Pancreas (tissue), 10 donors: ENCODE results near the gene ZBTB18. TPM values are rescaled to one million over a fixed set of nuclear protein-coding genes. Genes with fewer than 3 reads are reported as not detected.

Source experiments
- ATAC-seq, 4 donors: fragments of 200-7000 bp; cut with Tn5 transposase; one replicate each; pipeline versions ENCODE4 v1.8.0 to v1.9.1; 2020; ENCODE audit warnings: mild to moderate bottlenecking in 4 of 4, moderate library complexity in 4 of 4
- DNase-seq, 6 donors: peaks; one replicate each; pipeline ENCODE4 v3.0.0-alpha.2; 2020
- FAIRE-seq: peaks from 2 replicates; lab custom pipeline; 2012; peaks lifted over from hg19 to GRCh38; lab: Jason Lieb, UNC
- H3K27ac ChIP-seq, 4 donors: fragments of 200-600 bp; sonication (generic); 1 replicate in 3 of 4; 2 replicates in 1 of 4; pipeline versions ENCODE4 v1.5.0 to v1.8.0; 2020
- H3K27me3 ChIP-seq, 4 donors: fragments of 200-600 bp; one replicate each; pipeline ENCODE4 v1.8.0; 2021
- H3K36me3 ChIP-seq, 3 donors: fragments of 200-600 bp; sonication (generic) in 1 of 3; one replicate each; pipeline versions ENCODE4 v1.5.0 to v1.8.0; 2020 to 2021
- H3K4me1 ChIP-seq, 3 donors: fragments of 200-600 bp; one replicate each; pipeline ENCODE4 v1.8.0; 2021
- H3K4me3 ChIP-seq, 4 donors: fragments of 200-600 bp; sonication (generic) in 2 of 4; one replicate each; pipeline versions ENCODE4 v1.5.0 to v1.8.0; 2020 to 2021
- H3K9me3 ChIP-seq, 4 donors: fragments of 200-600 bp; one replicate each; pipeline ENCODE4 v1.8.0; 2021
- WGBS, 2 donors: extraction: QIAGEN DNeasy Blood & Tissue Kit; methylation state at CpG; one replicate each; pipeline ENCODE4 v1.1.7; 2013; 5-methylcytosine and 5-hydroxymethylcytosine counted together
- intact Hi-C, 3 donors: fragments of 100-400 bp; cut with DNase I; formaldehyde crosslinking; loops; one replicate each; pipeline versions ENCODE4 v1.11.1 to v1.14.2; 2022
- polyA plus RNA-seq, 2 donors: library from polyadenylated mRNA; stranded (reverse); fragments of 200-250 nt; gene quantifications; one replicate each; pipeline ENCODE4 v1.2.3, GENCODE V29; 2013
- total RNA-seq, 6 donors: library from RNA; stranded (reverse); fragmentation: NEBNext Ultra II Directional in 4 of 6; extraction: Animal tissue kit (Norgen Biotek cat#: 25700) in 4 of 6; gene quantifications; one replicate each; pipeline versions ENCODE4 v1.2.1 to v1.2.4, GENCODE V29; 2021 to 2023
- TF ChIP-seq, protein P1 (sequence below), 4 donors: fragments of 200-600 bp; sonication (generic) in 3 of 4; IDR thresholded peaks; one replicate each; pipeline versions ENCODE4 v1.5.0 to v1.8.0; 2021; ENCODE audit warnings: antibody characterized with exemption in 4 of 4
- donor health status: healthy with polysubstance abuse.
- donor health status: DM: no; HTN: no; CAD: no; lungs with moderate emphysema.
- donor health status: DM: no; HTN: no; CAD: no.
- donor health status: control.
- donor health status: control.
- donor health status: Bipolar disorder and iron deficiency.
- donor health status: DM: yes; HTN: yes; CAD: no.
- donor health status: DM: no; HTN: no; CAD: no.
- donor health status: DM: no; HTN: no; CAD: no.
- donor health status: DM: yes; HTN: yes; CAD: no.

ZBTB18 gene
- total and polyA plus RNA-seq, 8 donors, result 12.8 to 18.5 (median 14.5) TPM

DNA sequence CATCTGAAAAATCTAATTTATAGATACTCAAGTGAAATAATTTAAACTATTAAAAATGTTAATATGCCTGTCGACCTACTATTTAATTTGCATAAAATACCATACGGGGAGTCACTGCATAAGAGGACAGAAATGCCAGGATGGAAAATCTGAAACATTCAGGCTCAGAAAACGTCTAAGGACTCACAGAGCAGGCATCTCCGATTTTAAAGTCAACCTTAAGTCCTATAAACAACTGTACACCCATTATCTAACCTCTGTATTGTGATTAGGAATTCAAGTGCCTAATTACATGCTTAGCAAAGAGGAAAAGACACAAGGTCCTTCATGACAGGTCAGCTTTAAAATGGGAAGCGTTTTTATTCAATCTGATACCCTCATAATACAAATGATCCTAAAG is 49.2 kb downstream of the ZBTB18 start:
- no peaks in the 10 kb centered on the region for H3K36me3 ChIP-seq
- no peak overlapping the region for H3K27ac ChIP-seq
- H3K9me3 ChIP-seq, result no peaks in the 10 kb centered on the region
- intact Hi-C loops, result no loop called here
- no peaks in the 10 kb centered on the region for H3K4me1 ChIP-seq
- H3K4me3 ChIP-seq, result no peak overlapping the region
- FAIRE-seq (no peak), DNase-seq (no peak), ATAC-seq (no peak)
- 48 to 55% methylated on average over 5 of the region's 5 CpGs for WGBS, 2 donors
- TF ChIP-seq, protein P1, sequence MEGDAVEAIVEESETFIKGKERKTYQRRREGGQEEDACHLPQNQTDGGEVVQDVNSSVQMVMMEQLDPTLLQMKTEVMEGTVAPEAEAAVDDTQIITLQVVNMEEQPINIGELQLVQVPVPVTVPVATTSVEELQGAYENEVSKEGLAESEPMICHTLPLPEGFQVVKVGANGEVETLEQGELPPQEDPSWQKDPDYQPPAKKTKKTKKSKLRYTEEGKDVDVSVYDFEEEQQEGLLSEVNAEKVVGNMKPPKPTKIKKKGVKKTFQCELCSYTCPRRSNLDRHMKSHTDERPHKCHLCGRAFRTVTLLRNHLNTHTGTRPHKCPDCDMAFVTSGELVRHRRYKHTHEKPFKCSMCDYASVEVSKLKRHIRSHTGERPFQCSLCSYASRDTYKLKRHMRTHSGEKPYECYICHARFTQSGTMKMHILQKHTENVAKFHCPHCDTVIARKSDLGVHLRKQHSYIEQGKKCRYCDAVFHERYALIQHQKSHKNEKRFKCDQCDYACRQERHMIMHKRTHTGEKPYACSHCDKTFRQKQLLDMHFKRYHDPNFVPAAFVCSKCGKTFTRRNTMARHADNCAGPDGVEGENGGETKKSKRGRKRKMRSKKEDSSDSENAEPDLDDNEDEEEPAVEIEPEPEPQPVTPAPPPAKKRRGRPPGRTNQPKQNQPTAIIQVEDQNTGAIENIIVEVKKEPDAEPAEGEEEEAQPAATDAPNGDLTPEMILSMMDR (IDR thresholded peaks at IDR 0.05), result no peak
- H3K27me3 ChIP-seq, result no peaks in the 10 kb centered on the region

- no peaks in the 10 kb centered on the region for H3K36me3 ChIP-seq
- H3K4me1 ChIP-seq, result no peaks in the 10 kb centered on the region
- 55 to 58% methylated on average over 18 of the region's 18 CpGs for WGBS, 2 donors
- H3K27ac ChIP-seq, result no peak overlapping the region
- no peak for DNase-seq
- no peaks in the 10 kb centered on the region for H3K9me3 ChIP-seq
- no peak for ATAC-seq
- TF ChIP-seq, protein P1 (IDR thresholded peaks at IDR 0.05), result no peak
- H3K27me3 ChIP-seq, result no peaks in the 10 kb centered on the region
- intact Hi-C loops, result no loop called here
- no peak overlapping the region for H3K4me3 ChIP-seq
- FAIRE-seq, result no peak
These were observed 49.8 kb downstream of the ZBTB18 start for GRCh38 chr1:244100704-244101453.

DNA sequence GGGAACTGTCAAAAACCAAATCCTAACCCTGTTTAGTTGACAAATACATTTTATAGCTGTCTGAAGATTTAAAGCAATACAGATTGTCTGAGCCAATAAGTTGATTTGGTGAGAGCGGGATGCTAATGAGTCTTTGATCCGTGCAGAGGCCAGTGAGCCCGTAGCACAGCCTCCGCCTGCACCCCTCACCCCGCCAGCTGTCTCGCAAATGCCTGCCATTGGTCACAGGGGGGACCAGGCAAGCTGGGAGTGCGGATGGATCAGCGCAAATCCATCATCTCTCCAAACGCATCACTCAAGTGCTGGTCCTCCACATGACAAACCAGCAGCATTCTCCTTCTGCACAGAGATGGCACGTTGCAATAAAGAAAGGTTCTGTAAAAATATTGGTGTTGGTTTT is 51.0 kb downstream of the ZBTB18 start:
- Histone ChIP-seq H3K9me3 (no peaks in the 10 kb centered on the region), H3K27me3 (no peaks in the 10 kb centered on the region), H3K36me3 (no peaks in the 10 kb centered on the region), H3K4me3 (no peak overlapping the region), H3K4me1 (no peaks in the 10 kb centered on the region), H3K27ac (no peak overlapping the region)
- FAIRE-seq (no peak), DNase-seq (no peak), ATAC-seq (no peak)
- intact Hi-C loops, result no loop called here
- 88 to 92% methylated on average over 10 of the region's 10 CpGs for WGBS, 2 donors
- TF ChIP-seq, protein P1 (IDR thresholded peaks at IDR 0.05), result no peak

DNA sequence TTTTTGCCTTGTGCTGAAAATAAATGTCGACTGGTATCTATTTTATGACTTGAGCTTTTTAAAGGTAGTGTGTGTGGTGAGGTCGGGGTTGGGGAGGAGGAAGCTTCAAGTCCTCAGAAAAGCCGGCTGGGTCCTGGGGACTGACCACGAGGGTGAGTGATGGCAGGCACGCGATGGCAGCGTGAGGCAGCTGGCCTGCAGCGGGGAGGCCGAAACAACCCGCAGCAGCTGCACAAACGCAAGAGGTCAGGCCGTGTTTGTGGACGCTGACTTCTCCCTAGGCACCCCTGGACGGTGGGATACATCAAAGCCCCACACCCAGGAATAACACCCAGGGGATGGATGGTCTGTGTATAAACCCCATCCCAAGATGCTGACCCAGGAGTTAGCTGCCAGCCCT is 51.4 kb downstream of the ZBTB18 start:
- no peak for FAIRE-seq
- 58 to 70% methylated on average over 14 of the region's 14 CpGs for WGBS, 2 donors
- Histone ChIP-seq H3K27ac (no peak overlapping the region), H3K27me3 (no peaks in the 10 kb centered on the region), H3K4me3 (no peak overlapping the region), H3K36me3 (no peaks in the 10 kb centered on the region), H3K9me3 (no peaks in the 10 kb centered on the region), H3K4me1 (no peaks in the 10 kb centered on the region)
- TF ChIP-seq, protein P1 (IDR thresholded peaks at IDR 0.05), result no peak
- DNase-seq, result no peak
- intact Hi-C loops, result no loop called here
- no peak for ATAC-seq

DNA sequence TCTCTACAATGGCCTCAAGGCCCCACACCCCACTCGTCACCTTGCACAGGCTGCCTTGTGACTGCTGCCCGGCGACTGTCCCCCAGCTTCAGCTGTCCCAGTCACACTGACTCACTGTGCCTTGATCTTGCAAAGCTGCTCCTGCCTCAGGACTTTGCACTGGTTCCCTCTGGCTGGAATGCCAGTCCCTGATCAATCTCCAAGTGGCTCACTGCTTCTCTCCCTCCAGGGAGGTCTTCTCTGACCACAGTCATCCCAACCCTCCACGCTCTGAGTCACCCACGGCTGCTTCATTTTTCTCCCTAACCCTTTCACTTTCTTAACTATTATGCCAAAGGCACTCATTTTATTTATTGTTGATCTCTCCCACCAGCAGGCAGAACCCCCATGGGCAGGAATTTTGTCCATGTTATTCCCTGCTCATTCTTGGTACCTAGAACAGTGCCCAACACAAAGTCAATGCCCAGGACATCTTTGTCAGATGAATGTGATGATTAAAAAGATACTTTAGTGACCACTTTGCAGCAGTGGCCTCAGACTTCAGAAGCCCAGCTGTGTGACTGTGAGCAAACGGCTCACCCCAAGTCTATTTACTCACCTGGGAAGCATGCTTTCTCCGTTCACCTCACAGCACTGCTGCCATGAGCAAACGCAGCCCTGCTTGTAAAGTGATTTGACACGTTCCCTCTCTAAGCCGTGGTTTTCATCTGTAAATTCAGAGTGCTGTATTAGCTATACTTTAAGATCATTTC is 53.4 kb downstream of the ZBTB18 start:
- intact Hi-C loops, result no loop called here
- Histone ChIP-seq H3K27me3 (no peaks in the 10 kb centered on the region), H3K9me3 (no peaks in the 10 kb centered on the region), H3K4me3 (no peak overlapping the region), H3K36me3 (no peaks in the 10 kb centered on the region), H3K27ac (no peak overlapping the region), H3K4me1 (no peaks in the 10 kb centered on the region)
- ATAC-seq, result no peak
- 63 to 65% methylated on average over 10 of the region's 10 CpGs for WGBS, 2 donors
- DNase-seq, result no peak
- FAIRE-seq, result no peak
- TF ChIP-seq, protein P1 (IDR thresholded peaks at IDR 0.05), result no peak
